DMS153 treated with DMSO at 0.1 percent for 48 hours (cell line): ENCODE data around the gene DCTN4.

Experiments used
- DNase-seq: peaks from one replicate; lab custom pipeline; 2025; ENCODE audit not compliant: unreplicated experiment; lab: John Stamatoyannopoulos, UW

The DCTN4 gene

DNA sequence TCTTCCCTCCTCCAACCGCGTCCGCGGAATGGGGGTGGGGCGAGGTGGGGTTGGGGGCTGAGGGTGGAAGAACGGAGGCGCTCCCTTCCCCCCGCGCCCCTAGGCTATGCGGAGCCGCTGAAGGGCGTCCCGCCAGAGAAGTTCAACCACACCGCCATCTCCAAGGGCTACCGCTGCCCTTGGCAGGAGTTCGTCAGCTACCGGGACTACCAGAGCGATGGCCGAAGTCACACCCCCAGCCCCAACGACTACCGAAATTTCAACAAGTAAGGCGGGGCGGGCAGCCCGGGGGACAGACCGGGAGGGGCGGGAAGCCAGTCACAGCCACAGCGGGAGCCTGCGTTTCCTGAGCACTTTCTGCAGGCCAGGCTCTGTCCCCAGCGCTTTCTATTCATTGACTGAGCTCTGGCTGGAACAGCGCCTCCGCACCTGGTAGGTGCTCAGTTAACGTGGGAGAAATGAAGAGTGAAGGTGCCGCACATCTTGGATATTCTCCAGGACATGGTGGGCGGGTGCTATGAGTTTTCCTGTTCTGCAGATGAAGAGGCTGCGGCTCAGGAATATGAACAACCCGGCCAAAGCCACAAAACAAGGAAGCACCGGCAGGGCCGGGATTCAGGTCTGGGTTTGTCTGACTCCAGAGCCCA is 86.5 kb downstream of the DCTN4 start:
- no peak for DNase-seq

DNA sequence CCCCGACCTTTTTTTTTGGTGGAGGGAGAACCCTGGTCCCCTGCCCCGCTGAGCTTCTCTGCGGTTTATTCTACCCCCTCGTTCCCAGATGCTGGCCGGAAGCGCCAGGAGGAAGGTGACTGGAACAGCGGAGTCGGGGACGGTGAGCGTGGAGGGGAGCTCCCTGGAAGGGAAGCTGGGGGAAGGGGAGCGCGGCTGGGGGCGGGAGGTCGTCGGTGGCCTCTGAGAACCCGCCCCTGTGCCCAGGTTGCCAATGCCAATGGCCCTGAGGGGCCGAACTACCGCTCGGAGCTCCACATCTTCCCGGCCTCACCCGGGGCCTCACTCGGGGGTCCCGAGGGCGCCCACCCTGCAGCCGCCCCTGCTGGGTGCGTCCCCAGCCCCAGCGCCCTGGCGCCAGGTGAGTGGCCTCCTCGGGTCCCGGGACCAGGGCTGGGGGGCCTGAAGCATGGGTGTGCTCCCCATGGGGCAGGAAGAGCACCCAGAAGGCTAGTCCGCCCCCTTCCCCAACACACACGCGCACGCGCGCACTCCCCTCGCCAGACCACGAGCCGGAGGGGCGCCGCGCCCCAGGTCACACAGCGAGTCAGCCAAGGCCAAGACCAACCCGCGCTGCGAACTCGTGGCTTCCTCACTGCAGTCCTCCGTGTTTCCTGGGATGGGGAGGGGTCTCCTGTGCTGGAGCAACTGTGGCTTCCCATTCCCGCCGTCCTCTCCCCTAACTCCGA is 87.1 kb downstream of the DCTN4 start:
- DNase-seq, result no peak

DNA sequence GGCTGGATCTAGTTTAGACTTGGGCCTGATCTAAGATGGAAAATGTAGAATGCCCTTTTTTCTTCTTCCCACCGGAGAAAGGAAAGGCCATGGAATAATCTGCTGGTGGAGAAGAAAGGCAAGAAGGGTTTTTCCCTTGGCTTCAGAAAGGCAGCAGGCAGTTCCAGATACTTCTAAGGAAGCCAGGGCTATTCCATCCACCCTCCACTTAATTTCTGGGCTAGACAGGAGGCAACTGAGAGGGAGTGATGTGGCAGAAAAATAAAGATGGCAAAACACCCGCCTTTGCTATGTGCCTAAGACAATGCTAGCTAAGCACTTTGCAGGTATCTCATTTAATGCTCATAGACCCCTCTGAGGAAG is 87.9 kb downstream of the DCTN4 start:
- no peak for DNase-seq

DNA sequence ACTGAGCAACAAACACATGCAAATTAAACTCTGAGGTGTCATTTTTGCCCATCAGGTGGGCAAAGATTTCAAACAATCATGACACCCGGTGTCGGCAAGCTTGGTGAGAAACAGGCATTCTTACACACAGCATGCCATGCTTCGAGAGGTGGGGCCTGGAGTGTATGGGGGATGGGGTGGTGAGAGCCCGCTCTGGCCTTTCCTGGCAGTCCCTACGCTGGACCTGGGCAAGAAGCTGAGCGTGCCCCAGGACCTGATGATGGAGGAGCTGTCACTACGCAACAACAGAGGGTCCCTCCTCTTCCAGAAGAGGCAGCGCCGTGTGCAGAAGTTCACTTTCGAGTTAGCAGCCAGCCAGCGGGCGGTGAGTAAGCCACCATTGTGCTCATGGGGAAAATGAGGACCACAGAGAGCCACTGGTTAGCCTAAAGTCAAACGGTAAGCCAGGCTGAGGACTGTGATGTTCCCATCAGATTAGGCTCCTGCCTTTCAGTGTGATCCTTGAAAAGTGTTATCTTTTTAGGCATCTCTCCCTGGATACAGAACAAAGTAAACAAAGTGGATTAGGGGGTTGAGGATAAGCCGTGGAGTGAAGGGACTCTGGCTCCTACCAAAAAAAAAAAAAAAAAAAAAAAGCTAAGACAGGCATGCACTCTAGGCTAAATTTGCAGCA is 88.4 kb downstream of the DCTN4 start:
- DNase-seq, result no peak

DNA sequence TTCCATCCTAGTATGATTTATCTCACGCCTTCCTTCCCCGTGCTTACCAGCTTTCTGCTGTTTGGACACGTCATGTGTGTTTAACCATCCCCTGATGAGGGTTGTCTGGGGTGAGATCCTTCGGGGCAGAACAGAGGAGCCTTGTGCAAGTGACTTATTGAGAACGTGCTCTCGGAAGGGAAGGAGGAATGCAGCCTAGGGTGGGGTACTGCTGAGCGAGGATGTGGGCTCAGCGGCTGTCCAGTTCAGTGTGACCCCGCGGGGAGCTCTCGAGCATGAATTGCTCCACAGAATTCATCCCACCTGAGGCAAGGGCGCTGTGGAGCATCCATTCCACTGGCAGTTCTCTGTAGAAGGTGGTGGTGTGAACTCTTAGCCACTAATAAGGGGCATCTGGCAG is 93.8 kb downstream of the DCTN4 start:
- no peak for DNase-seq

DNA sequence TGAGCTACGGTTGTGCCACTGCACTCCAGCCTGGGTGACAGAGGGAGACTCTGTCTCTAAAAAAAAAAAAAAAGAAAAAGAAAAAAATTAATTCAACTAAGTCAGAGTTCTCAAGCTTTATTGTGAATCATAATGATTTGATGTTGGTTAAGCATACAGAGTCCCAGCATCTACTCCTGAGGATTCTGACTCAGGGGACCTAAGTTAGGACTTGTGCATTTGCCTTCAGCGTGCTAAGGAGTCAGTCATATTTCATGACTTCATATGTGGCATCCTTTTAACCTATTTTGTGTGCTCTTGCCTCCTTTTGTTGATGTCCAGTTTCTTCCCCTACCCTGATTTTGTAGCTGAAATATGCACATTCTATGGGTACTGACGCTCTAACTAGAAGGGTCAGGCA is 94.9 kb downstream of the DCTN4 start:
- no peak for DNase-seq

DNA sequence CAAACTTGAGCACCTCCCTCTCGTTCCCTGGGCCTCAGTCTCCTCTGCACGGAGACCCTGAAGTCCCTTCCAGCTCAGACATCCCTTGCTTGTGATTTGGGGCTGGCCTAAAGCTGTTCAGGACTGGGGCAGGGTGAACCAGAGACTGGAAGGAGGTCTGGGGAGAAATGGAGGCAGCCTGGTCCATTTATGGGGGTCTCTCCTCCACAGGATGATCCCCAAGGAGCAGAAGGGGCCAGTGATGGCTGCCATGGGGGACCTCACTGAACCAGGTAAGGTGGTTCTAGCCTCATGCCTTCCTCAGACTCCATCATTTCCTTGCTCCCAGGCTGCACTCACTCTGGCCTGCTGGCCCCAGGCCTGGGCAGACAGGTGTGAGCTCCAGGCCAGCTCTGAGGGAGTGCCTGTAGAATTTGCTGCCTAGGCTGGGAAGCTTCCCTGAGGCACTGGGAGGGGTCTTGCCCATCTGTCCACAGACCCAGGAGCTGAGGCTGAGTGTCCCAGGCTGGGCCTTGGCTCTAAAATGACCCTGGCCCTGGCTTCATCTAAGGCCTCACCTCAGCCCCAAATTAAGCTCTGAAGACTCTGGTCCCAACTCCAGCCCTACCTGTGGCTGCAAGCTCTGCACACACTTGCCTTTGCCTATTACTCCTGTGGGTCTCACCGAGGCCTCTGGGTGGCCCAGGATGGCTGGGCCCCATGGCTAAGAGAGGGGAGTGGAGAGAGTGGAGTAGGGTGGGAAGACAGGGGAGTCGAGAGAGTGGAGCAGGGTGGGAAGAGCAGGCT is 95.9 kb downstream of the DCTN4 start:
- no peak for DNase-seq

DNA sequence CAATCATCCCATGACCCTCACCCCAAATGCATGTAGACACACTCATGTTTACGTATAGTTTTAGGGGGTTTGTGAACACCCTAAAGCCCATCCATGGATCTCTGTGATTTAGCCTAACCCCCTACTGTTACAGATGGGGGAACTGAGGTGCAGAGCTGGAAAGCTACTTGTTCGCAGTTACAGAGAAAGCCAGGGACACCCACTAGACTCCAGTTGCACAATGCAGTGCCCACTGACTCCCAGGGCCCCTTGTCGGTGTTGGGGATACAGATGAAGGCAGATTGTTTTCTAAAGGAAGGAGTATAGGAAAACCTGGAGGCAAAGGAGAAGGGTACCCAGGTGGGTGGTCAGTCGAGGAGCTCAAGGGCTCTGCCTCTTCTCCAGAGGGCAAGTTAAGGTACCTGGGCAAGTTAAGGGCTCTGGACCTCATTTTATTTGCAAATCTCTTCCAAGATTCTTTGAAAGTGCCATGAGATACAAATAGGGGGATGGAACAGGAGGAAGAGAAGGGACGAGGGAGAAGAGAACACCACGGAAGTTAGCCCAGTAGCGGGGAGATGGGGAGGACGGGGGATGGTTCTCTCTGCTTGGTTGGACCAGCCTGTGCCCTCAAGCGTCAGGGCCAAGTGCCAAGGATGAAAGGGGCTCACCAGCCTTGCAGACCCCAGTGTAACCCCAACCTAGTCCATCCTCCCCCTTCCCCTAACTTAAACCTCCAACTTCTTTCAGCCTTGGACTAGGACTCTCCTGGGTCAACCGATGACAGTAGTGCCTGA is 96.8 kb downstream of the DCTN4 start:
- DNase-seq, result no peak

DNA sequence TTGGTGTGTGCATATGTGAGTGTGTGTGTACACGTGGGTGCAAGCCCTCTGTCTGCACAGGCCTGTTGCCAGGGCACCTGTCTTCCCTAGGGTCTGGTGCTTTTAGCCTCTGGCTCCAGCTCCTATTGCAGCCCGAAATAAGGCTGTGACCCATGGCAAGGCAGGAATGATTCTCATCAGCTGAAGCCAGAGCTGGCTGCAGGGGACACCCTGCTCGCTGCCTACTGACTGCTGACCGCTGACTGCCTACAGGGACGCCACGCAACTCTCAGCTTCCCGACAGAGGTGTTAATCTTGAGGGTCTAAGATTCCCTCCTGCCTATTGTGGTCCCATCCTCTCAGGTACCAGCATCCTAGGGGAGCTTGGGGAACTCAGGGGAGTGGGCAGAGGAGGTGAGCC is 97.7 kb downstream of the DCTN4 start, which contains the start of gene MYOZ3:
Gene MYOZ3, plus strand, starts transcription at position 166 of the 400 bp plus-strand sequence. CDS start 1,691 bp downstream, outside the sequence.
- DNase-seq, result no peak

DNA sequence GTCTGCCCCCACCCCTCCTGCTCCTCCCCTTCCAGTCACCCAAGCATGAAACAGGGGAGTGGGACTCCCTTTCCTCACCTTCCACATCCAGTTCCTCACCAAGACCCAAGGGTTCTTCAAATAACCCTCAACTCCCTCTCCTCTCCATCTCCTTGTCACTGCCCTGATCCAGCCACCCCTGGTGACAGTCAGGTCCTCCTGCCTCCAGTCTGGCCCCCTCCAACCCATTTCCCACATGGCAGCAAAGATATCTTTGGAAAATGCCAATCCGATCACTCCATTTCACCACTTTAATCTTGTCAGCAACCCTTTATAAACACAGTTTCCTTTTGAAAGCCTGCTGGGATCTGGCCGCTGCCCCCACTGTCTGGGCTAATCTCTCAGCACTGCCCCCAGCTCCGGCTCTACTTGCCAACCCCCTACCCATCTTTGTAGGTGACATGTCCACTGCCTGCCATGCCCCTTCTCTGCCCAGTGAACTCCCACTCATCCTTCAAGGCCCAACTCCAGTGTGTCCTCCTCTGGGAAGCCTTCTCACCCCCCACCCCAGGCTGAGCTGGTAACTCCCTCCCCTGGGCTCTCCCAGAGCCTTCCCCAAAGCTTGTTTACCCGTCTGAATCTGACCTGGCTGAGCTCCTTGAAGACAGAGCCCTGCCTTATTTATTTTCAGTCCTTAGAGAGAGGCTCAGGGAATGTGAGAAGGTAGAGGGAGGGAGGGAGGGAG is 98.5 kb downstream of the DCTN4 start:
- no peak for DNase-seq

DNA sequence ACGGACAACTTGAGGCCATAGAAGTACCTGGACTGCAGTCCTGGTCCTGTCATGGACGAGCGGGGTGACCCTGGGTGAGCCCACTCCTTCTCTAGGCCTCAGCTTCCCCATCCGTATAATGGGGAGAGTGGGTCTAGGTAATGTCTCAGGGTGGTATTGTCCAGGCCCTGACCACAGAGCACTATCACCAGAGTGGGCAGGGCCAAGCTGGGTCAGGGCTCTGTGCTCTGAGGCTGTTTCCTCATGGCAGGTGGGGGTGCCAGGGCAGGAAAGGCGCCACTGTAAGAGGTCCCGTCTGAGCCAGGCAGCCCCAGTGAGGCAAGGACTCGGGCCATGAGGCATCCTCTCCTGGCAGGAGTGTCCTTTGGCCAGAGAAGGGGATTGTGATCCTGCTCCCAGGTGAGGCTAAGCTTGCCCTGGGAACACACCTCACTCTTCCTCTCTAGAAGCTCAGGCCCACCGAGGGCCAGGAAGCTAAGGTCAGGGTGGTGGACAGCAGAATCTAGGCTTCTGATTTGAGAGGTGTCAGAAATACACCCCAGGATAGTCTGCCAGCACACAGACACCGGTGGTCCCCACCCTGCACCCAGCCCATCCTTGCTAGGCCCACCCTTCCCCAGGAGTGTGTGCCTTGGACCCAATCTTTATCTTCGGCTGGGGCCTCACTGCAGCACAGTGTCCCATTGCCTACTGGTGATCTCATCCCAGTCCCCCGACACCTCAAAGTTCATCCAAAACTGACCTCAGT is 99.3 kb downstream of the DCTN4 start:
- DNase-seq, result no peak

DNA sequence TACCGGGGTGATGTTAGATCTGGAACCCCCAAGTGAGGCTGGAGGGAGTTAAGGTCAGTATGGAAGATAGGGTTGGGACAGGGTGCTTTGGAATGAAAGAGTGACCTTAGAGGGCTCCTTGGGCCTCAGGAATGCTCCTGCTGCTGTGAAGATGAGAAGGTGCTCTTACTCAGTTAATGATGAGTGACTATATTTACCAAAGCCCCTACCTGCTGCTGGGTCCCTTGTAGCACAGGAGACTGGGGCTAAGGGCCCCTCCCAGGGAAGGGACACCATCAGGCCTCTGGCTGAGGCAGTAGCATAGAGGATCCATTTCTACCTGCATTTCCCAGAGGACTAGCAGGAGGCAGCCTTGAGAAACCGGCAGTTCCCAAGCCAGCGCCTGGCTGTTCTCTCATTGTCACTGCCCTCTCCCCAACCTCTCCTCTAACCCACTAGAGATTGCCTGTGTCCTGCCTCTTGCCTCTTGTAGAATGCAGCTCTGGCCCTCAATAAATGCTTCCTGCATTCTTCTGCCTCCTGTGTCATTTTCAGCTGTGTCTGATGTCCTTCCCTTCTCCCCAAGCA is 100.0 kb downstream of the DCTN4 start:
- DNase-seq, result no peak
